ENCODE data around the gene CDK16. TPM values are rescaled to one million over a fixed set of nuclear protein-coding genes. Genes with fewer than 3 reads are reported as not detected.
A peak's percentile ranks its signal among the peaks of the same experiment; 100 is the strongest.

CDK16 gene
- total and polyA plus RNA-seq, 9 of the 15 experiments (the other 6 are each of a cell fraction or from before 2014, with no cell fraction given): 3.9 to 104 (median 57.5) TPM

DNA sequence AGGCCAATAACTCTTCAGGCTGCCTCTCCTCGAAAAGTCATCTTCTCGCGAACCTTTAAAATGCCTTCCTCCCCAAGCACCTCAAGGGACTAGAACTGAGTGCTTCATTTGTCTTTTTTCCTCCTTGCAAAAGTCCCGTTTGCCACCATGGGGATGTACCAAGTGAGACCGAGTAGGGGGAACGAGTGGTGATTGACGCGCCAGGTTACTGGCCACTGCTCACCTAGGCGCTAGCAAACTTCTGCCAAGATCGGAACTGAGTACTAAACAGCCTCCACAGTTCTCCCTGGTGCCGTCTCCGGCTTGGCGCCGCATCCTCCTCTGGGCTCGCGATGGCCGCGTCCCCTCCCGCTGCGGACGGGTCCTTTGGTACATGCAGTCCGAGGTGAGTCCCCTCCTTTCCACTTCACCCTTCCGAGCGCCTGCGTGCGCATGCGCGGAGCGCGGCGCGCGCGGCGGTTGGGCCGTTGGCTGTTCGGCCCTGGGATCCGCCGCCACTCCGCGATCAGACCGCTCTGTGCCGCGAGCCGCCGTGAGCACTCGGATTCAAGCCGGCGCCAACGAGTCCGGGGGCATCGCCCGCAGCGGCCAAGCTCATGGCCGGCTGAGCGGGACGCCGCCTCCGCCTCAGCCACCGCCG is at the start of gene CDK16 (continued):
- TF ChIP-seq SIRT6 (IDR thresholded peaks at IDR 0.05; ENCODE audit: low read depth, low read length) (no peak), SREBF1 (IDR thresholded peaks at IDR 0.05; ENCODE audit: borderline replicate concordance, low read depth, low read length) (peak; percentile 60; the same call in 1 of the 2 replicates), MCM2 (IDR thresholded peaks at IDR 0.05; ENCODE audit: low read depth) (no peak), PRMT5 (CRISPR knock-in tag; IDR thresholded peaks at IDR 0.05) (no peak), ZNF174 (CRISPR knock-in tag; IDR thresholded peaks at IDR 0.05) (no peak), ZNF764 (CRISPR knock-in tag; IDR thresholded peaks at IDR 0.05; ENCODE audit: low read depth) (no peak), ZNF780A (CRISPR knock-in tag; IDR thresholded peaks at IDR 0.05) (no peak), E2F1 (CRISPR knock-in tag; IDR thresholded peaks at IDR 0.05) (no peak), ZFX (CRISPR knock-in tag; IDR thresholded peaks at IDR 0.05) (peak; percentile 73), TCF15 (CRISPR knock-in tag; IDR thresholded peaks at IDR 0.05) (no peak), CXXC5 (CRISPR knock-in tag; IDR thresholded peaks at IDR 0.05) (peak; percentile 37; the same call in 1 of the 2 replicates), C11orf30 (IDR thresholded peaks at IDR 0.05; ENCODE audit: low read depth) (peak; percentile 21; the same call in 1 of the 2 replicates), RREB1 (CRISPR knock-in tag; IDR thresholded peaks at IDR 0.05) (no peak), KDM5B (IDR thresholded peaks at IDR 0.05; ENCODE audit: insufficient replicate concordance, low read depth, low read length) (peak; percentile 62), HIVEP1 (CRISPR knock-in tag; IDR thresholded peaks at IDR 0.05) (no peak), HNRNPUL1 (IDR thresholded peaks at IDR 0.05; ENCODE audit: low read length) (0 out of 2 replicates have a peak, but pooled peaks have one; percentile 33), FUS (optimal IDR thresholded peaks at IDR 0.05; ENCODE audit: low read depth, low read length) (peak; percentile 52), KLF16 (IDR thresholded peaks at IDR 0.05) (no peak), RAD21 (CRISPR knock-in tag; conservative IDR thresholded peaks at IDR 0.05 in 1 of 2, IDR thresholded peaks at IDR 0.05 in 1 of 2) (no peak)
- TF ChIP-seq, protein P1, sequence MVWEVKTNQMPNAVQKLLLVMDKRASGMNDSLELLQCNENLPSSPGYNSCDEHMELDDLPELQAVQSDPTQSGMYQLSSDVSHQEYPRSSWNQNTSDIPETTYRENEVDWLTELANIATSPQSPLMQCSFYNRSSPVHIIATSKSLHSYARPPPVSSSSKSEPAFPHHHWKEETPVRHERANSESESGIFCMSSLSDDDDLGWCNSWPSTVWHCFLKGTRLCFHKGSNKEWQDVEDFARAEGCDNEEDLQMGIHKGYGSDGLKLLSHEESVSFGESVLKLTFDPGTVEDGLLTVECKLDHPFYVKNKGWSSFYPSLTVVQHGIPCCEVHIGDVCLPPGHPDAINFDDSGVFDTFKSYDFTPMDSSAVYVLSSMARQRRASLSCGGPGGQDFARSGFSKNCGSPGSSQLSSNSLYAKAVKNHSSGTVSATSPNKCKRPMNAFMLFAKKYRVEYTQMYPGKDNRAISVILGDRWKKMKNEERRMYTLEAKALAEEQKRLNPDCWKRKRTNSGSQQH (CRISPR knock-in tag; IDR thresholded peaks at IDR 0.05): peak; percentile 38; the same call in 1 of the 2 replicates
